HG02973 (cell line): ENCODE data around the gene GTF2A1.

Experiments
- ATAC-seq: cut with Tn5 transposase; IDR thresholded peaks from one replicate; pipeline ENCODE4 v1.9.1; 2021; ENCODE audit warnings: moderate library complexity; ENCODE audit not compliant: unreplicated experiment

GTF2A1 gene

DNA sequence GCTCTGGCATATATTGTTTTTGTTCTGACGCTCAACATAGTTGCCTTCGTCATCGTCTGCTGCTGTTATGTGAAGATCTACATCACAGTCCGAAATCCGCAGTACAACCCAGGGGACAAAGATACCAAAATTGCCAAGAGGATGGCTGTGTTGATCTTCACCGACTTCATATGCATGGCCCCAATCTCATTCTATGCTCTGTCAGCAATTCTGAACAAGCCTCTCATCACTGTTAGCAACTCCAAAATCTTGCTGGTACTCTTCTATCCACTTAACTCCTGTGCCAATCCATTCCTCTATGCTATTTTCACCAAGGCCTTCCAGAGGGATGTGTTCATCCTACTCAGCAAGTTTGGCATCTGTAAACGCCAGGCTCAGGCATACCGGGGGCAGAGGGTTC lies 77.0 kb downstream of the GTF2A1 start:
- ATAC-seq = no peak

DNA sequence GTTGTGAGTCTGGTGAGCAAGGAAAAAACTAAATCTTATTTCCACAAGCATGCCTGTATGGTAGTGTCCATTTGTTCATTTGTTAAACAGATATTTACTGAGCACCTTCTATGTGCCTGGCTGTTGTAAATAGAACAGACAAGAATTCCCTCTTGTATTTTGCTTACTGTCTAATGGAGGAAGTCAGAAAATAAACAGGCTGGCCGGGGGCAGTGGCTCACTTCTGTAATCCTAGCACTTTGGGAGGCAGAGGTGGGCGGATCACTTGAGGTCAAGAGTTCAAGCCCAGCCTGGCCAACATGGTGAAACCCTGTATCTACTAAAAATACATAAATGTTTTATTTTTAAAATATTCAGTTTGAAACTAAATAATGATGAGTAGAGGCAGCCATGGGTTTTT lies 79.3 kb downstream of the GTF2A1 start:
- ATAC-seq = no peak

DNA sequence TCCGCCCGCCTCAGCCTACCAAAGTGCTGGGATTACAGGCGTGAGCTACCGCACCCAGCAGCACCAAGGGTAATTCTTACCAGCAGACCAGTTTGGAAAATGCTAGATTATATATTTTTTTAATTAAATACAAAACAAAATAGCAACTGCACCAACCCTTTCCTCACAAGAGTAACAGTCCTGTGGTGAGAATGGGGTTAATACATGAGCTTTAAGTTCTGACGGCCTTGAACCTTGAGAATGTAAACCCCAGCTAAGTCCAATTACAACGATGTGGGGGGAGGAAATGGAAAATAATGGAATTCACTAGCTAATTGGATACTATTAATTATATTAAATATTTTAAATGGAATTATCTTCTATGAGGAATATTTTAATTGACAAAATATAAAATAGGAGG lies 82.3 kb downstream of the GTF2A1 start:
- ATAC-seq = no peak

DNA sequence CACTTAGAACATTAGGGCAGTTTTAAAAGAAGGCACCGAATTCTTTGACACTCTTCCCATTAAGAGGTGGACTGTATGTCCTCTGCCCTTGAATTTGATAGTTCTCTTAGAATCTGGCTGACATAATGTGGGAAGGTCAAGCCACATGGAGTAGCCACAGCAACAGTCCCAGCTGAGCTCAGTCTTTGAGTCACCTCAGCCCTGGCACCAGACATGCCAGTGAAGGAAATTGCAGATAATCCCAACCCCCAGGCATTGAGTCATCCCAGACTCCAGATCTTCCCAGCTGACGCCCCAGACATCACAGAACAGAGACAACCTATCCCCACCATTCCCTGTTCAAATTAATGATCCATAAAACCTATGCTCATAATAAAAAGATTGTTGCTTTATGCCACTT lies 83.4 kb downstream of the GTF2A1 start:
- ATAC-seq = no peak

DNA sequence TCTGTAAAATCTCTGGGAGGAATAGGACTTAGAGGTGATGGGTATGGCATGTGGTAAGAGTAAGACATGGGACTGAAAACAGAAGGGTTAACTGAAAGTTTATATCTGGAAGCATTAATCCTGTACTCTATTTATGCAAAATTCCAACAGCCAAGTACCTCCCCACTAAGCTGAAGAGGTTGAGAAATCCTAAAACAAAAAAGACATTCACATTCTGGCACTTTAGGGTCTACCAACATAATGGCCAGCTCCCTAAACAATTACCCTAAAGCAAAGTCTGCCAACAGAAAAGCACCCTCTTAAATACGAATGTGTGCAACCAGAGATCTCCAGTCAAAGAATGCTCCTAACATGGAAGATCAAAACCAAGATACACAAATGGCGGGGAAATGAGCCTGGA lies 87.4 kb downstream of the GTF2A1 start:
- no peak for ATAC-seq

DNA sequence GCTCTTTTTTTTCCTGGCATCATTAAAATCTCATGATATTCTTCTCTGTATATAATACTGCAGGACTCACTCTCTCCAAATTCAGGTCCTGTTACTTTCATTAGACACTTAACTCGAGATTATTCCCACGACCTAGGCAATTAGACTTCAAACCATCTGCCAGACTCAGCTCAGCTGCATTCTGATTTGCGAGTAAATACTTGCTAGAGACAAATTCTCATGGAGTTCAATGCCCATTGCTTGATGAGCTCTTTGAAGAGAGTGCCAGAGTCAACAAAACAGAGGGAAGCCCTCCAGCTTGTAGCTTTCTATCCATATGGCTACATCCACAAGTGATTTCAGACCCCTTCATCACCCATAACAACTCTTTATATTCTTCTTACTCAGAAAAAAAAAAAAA lies 88.3 kb downstream of the GTF2A1 start:
- no peak for ATAC-seq

DNA sequence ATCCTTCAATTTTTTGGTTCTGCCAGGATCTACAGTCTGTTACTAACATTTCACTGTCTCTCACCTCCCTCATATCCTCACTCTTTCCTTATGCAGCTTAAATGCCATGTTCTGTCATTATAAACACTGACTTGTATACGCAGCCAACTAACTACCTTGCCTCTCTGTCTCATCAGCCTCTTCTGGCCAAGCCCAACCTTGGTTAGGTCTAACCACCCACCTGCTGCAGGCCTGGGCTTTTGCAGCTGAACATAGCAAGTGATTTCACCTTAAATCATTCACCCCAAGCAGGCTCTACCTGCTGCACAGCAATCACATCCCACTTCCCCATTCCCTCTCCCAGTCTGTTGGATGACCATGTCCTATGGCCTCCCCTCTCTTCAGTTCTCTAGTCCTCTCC lies 91.5 kb downstream of the GTF2A1 start:
- ATAC-seq = no peak

DNA sequence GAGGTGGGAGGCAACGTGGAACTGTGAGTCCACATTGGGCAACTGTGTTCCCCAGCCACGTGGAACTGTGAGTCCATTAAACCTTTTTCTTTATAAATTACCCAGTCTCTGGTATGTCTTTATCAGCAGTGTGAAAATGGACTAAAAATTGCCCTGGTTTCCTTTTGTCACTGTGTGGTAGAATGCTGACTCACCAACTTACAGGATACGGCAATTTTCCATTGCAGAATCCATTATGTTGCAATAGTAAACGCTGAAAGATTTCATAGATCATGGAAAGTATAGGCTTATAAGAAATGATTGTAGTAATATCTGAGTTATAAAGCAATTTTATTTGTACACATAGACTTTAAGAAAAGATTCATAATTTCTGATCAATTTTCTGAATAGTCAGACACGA lies 93.0 kb downstream of the GTF2A1 start:
- no peak for ATAC-seq

DNA sequence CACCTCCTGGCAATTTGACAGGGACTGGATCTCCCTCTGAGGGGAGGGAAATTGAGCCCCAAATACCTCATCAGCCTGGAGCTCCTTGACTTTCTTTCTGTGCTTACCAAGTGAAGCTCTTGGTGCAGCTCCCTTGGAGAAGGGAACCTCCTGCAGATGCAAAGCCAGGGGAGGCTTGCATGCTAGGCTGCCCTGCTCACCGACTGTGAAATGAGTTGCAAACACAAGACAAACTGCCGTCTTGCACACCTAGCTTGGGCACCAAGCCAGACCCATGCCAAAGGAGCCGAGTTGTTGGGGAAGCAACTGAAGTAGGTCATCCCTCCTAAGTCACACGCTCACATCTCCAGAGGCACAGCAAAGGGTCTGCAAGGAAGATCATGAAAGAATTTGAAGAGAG lies 95.2 kb downstream of the GTF2A1 start:
- ATAC-seq = no peak
